ENCODE results near the gene MSMO1. TPM values are rescaled to one million over a fixed set of nuclear protein-coding genes. Genes with fewer than 3 reads are reported as not detected.

The MSMO1 gene
- total RNA-seq, 4 donors from 2014 or later: 18.6 to 58.3 (median 44.8) TPM

DNA sequence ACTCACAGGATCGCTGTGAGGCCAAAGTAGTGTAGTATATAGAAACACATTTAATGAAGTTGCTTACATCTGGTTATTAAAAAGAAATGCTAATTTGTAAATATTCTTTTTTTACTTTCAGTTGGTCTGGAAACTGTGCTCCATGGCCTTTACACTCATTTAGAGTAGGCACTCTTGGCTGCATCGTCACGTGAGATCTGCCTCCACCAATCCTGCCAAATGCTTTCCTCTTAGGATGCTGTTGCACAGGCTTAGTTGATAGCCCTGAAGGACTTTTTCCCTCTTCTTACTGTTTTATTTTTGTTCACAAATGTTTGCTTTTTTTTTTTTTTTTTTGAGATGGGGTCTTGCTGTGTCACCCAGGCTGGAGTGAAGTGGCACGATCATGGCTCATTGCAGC lies 57.7 kb downstream of the MSMO1 start:
- no peak for TF ChIP-seq POLR2A (IDR thresholded peaks at IDR 0.05)
- TF ChIP-seq EP300 (IDR thresholded peaks at IDR 0.05): no peak
- TF ChIP-seq, protein P1, sequence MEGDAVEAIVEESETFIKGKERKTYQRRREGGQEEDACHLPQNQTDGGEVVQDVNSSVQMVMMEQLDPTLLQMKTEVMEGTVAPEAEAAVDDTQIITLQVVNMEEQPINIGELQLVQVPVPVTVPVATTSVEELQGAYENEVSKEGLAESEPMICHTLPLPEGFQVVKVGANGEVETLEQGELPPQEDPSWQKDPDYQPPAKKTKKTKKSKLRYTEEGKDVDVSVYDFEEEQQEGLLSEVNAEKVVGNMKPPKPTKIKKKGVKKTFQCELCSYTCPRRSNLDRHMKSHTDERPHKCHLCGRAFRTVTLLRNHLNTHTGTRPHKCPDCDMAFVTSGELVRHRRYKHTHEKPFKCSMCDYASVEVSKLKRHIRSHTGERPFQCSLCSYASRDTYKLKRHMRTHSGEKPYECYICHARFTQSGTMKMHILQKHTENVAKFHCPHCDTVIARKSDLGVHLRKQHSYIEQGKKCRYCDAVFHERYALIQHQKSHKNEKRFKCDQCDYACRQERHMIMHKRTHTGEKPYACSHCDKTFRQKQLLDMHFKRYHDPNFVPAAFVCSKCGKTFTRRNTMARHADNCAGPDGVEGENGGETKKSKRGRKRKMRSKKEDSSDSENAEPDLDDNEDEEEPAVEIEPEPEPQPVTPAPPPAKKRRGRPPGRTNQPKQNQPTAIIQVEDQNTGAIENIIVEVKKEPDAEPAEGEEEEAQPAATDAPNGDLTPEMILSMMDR (IDR thresholded peaks at IDR 0.05): no peak
- WGBS, 2 donors: 69 to 76% methylated on average over 4 of the region's 4 CpGs
- H3K27me3 ChIP-seq: no peaks in the 10 kb centered on the region
- peaks cover 0 to 13% (median 0%) of the 10 kb centered on the region in 4 donors for H3K4me1 ChIP-seq
- no peak for DNase-seq (ENCODE audit: low spot score in 2 of 2)
- no peaks in the 10 kb centered on the region for H3K9me3 ChIP-seq
- H3K27ac ChIP-seq: no peak overlapping the region
- H3K4me3 ChIP-seq: no peak overlapping the region
- H3K36me3 ChIP-seq: no peaks in the 10 kb centered on the region

DNA sequence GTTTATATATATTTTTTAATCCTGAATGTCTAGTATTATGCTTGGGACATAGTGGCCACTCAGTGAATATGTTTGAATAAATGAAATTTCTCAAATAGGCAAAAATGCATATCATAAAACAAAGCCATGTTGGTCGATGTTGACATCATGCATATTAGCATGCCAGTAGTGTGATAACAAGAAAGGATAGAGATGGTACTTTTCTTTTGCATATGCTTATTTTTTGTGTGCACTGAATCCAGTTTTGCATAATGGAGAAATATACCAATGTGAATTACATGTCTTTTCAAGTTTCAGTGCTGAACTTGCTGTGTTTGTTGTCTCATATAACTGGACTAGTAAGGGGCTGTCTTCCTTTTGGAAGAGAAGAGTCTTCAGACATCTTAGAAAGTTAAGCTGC lies 58.9 kb downstream of the MSMO1 start:
- DNase-seq (ENCODE audit: low spot score in 2 of 2): no peak
- TF ChIP-seq, protein P1 (IDR thresholded peaks at IDR 0.05): no peak
- no peak for TF ChIP-seq POLR2A (IDR thresholded peaks at IDR 0.05)
- no peak for TF ChIP-seq EP300 (IDR thresholded peaks at IDR 0.05)
- no peak overlapping the region for H3K27ac ChIP-seq
- no peaks in the 10 kb centered on the region for H3K36me3 ChIP-seq
- H3K4me3 ChIP-seq: no peak overlapping the region
- WGBS, 2 donors: 94 to 98% methylated on average over 1 of the region's 1 CpG
- peaks cover 0 to 13% (median 0%) of the 10 kb centered on the region in 4 donors for H3K4me1 ChIP-seq
- no peaks in the 10 kb centered on the region for H3K9me3 ChIP-seq
- no peaks in the 10 kb centered on the region for H3K27me3 ChIP-seq

DNA sequence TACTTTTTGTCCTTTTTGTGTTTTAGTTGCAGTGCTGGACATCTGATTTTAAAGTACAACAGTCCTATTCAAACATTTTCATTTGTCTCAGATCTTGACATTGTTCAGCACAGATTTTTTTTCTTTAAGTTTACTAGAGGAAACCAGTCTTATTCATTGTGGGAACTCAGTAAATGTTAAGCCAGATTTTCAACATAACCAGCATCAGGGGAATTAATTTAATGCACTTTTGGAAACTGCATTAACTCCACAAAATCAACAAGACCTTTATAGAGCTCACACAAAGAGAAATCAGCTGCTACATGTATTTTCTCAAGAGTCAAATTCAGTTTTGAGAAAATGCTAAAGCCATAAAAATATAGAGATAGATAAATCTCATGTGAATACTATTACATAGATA lies 61.3 kb downstream of the MSMO1 start:
- H3K4me1 ChIP-seq: peaks cover 0 to 7% (median 0%) of the 10 kb centered on the region in 4 donors
- no peaks in the 10 kb centered on the region for H3K9me3 ChIP-seq
- TF ChIP-seq, protein P1 (IDR thresholded peaks at IDR 0.05): no peak
- no peak for TF ChIP-seq POLR2A (IDR thresholded peaks at IDR 0.05)
- no peaks in the 10 kb centered on the region for H3K36me3 ChIP-seq
- no peak overlapping the region for H3K27ac ChIP-seq
- DNase-seq (ENCODE audit: low spot score in 2 of 2): no peak
- no peak overlapping the region for H3K4me3 ChIP-seq
- no peaks in the 10 kb centered on the region for H3K27me3 ChIP-seq

Small RNA genes lying within 50 kb of the gene (small RNA-seq; reads per million reads assigned to genes)
- not detected for gene MIR578

Other genes with a start within 250 kb of the MSMO1 start
- gene TMEM192, start 214.8 kb upstream of the MSMO1 start, total RNA-seq: 10 to 100 TPM; 15.6 to 32.4 (median 20.4) TPM
- gene KLHL2, start 120.1 kb upstream of the MSMO1 start, total RNA-seq: 10 to 100 TPM; 18.0 to 26.7 (median 23.8) TPM
- gene CPE, start 51.3 kb downstream of the MSMO1 start, total RNA-seq: 100 to 1,000 TPM in 3 of 4 donors, 10 to 100 TPM in 1; 82.8 to 136 (median 113) TPM

Measured in tibial nerve (tissue), 4 donors.